Smooth muscle cell (in vitro differentiated cells): Measurements from ENCODE around the gene DNAJC18. TPM values are rescaled to one million over a fixed set of nuclear protein-coding genes. Genes with fewer than 3 reads are reported as not detected.

ENCODE experiments used
- DNase-seq: peaks from one replicate; lab custom pipeline; 2025; ENCODE audit not compliant: unreplicated experiment; lab: John Stamatoyannopoulos, UW
- H2AFZ ChIP-seq: fragments of 200-600 bp; sonication (generic); 2 replicates; pipeline ENCODE4 v1.6.0; 2016; ENCODE audit warnings: antibody characterized with exemption, low read depth, mild to moderate bottlenecking
- H3F3A ChIP-seq: fragments of 200-600 bp; sonication (generic); 2 replicates; pipeline ENCODE4 v1.6.0; 2017; ENCODE audit warnings: antibody characterized with exemption, low read depth
- H3K27ac ChIP-seq: fragments of 200-600 bp; sonication (generic); 2 replicates; pipeline ENCODE4 v1.5.1; 2016; ENCODE audit warnings: low read depth, mild to moderate bottlenecking
- H3K27me3 ChIP-seq: fragments of 200-600 bp; sonication (generic); 2 replicates; pipeline ENCODE4 v1.6.1; 2016; ENCODE audit warnings: low read depth, mild to moderate bottlenecking
- H3K36me3 ChIP-seq: fragments of 200-600 bp; sonication (generic); 2 replicates; pipeline ENCODE4 v1.5.1; 2016; ENCODE audit warnings: low read depth
- H3K4me1 ChIP-seq: fragments of 200-600 bp; sonication (generic); 2 replicates; pipeline ENCODE4 v1.5.1; 2016; ENCODE audit warnings: low read depth
- H3K4me2 ChIP-seq: fragments of 200-600 bp; sonication (generic); 2 replicates; pipeline ENCODE4 v1.6.0; 2016; ENCODE audit warnings: mild to moderate bottlenecking
- H3K4me3 ChIP-seq: fragments of 200-600 bp; sonication (generic); 2 replicates; pipeline ENCODE4 v1.5.1; 2016; ENCODE audit warnings: mild to moderate bottlenecking
- H3K79me2 ChIP-seq: fragments of 200-600 bp; sonication (generic); 2 replicates; pipeline ENCODE4 v1.6.0; 2016; ENCODE audit warnings: low read depth, mild to moderate bottlenecking
- H3K9ac ChIP-seq: fragments of 200-600 bp; sonication (generic); 2 replicates; pipeline ENCODE4 v1.6.0; 2016; ENCODE audit warnings: low read depth
- H3K9me3 ChIP-seq: fragments of 200-600 bp; sonication (generic); replicated peaks from 2 replicates; pipeline ENCODE4 v1.5.1; 2016; ENCODE audit warnings: low read depth
- H4K20me1 ChIP-seq: fragments of 200-600 bp; sonication (generic); 2 replicates; pipeline ENCODE4 v1.6.0; 2016; ENCODE audit warnings: low read depth
- whole genome bisulfite sequencing: methylation state at CpG from one replicate; pipeline ENCODE4 v1.1.7; 2016; ENCODE audit warnings: low lambda C conversion rate; 5-methylcytosine and 5-hydroxymethylcytosine counted together
- polyA plus RNA-seq: library from polyadenylated mRNA; unstranded; fragments of >200 nt; fragmentation: Nextera tagmentation; extraction: Ambion mirVana; gene quantifications from 2 replicates; pipeline ENCODE4 v1.2.1, GENCODE V29; 2016
- total RNA-seq: library from RNA; depleted of rRNA; stranded (reverse); fragments of >200 nt; gene quantifications from 2 replicates; pipeline ENCODE4 v1.2.3, GENCODE V29; 2014
- TF ChIP-seq, protein P1 (sequence below): fragments of 200-600 bp; sonication (generic); IDR thresholded peaks from 2 replicates; pipeline ENCODE4 v1.5.1; 2017; ENCODE audit warnings: borderline replicate concordance, mild to moderate bottlenecking, antibody characterized with exemption; ENCODE audit not compliant: insufficient read depth, poor library complexity, severe bottlenecking

DNAJC18 gene
- total and polyA plus RNA-seq, 2 experiments from 2014 or later: 9.6 to 16.9 TPM

DNA sequence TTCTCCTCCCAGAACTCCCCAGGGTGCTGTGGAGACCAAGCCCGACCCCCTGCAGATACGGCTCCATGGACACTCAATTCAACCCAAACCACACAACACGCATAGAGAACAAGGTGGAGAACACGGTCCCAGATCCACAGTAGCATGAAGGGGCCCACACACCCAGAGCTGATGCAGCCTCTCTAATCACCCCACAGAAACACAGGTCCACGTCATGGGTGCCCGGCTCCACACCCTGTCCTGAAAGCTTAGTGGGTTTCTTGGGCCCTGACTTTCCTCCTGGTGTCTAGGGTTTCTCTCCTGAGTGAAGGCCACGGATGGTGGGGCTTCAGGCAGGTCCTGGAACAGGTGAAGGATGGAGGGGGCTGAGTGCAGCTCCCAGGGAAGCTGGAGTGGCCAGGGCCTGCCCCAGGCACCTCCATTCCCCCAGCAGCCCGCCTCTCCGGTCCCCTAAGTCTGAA is 54.7 kb downstream of the DNAJC18 start:
- Histone ChIP-seq H3K79me2 (no peaks in the 10 kb centered on the region), H3K4me2 (no peak overlapping the region), H3K4me3 (no peak overlapping the region), H3K9ac (no peak overlapping the region), H2AFZ (no peak overlapping the region), H3K27me3 (no peaks in the 10 kb centered on the region), H3K27ac (no peak overlapping the region), H4K20me1 (no peaks in the 10 kb centered on the region), H3K4me1 (peaks cover 3% of the 10 kb centered on the region), H3K36me3 (no peaks in the 10 kb centered on the region), H3F3A (no peaks in the 10 kb centered on the region), H3K9me3 (no peaks in the 10 kb centered on the region)
- TF ChIP-seq, protein P1, sequence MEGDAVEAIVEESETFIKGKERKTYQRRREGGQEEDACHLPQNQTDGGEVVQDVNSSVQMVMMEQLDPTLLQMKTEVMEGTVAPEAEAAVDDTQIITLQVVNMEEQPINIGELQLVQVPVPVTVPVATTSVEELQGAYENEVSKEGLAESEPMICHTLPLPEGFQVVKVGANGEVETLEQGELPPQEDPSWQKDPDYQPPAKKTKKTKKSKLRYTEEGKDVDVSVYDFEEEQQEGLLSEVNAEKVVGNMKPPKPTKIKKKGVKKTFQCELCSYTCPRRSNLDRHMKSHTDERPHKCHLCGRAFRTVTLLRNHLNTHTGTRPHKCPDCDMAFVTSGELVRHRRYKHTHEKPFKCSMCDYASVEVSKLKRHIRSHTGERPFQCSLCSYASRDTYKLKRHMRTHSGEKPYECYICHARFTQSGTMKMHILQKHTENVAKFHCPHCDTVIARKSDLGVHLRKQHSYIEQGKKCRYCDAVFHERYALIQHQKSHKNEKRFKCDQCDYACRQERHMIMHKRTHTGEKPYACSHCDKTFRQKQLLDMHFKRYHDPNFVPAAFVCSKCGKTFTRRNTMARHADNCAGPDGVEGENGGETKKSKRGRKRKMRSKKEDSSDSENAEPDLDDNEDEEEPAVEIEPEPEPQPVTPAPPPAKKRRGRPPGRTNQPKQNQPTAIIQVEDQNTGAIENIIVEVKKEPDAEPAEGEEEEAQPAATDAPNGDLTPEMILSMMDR: no peak
- WGBS: 91% methylated on average over 9 of the region's 9 CpGs
- DNase-seq: no peak

DNA sequence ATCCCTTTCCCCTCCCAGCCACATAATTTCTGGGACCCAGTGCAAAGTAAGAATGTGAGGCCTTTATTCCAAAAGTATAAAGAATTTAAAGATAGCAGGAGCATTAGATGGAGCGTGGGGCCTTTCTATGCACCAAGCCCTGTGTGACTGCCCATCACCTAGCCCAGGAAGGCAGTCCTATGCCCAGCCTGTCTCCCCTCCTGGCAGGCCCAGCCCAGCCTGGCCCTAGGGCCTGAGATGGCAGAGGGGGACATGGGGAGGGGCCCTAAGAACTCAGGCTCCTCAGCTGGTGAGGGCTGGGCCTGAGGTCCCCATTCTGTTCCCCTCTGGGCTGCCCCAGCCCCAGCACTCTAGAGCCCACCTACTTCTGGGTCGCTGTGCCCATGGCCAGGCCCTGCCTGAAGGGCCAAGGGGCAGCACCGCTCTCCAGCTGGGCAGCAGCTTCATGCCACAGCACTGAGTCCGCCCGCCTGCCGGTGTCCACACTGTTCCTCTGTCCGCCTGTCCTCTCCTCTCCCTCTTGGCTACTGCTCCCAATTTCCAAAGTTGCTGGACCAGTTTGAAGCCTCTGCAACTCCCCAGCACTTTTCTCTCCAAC is 55.2 kb downstream of the DNAJC18 start:
- Histone ChIP-seq H3K9me3 (no peaks in the 10 kb centered on the region), H3K79me2 (no peaks in the 10 kb centered on the region), H3K4me1 (peaks cover 3% of the 10 kb centered on the region), H3K27me3 (no peaks in the 10 kb centered on the region), H3K9ac (no peak overlapping the region), H2AFZ (no peak overlapping the region), H3K4me2 (no peak overlapping the region), H3K4me3 (no peak overlapping the region), H3F3A (no peaks in the 10 kb centered on the region), H3K27ac (no peak overlapping the region), H3K36me3 (no peaks in the 10 kb centered on the region), H4K20me1 (no peaks in the 10 kb centered on the region)
- TF ChIP-seq, protein P1: no peak
- WGBS: 85% methylated on average over 7 of the region's 7 CpGs
- DNase-seq: no peak

DNA sequence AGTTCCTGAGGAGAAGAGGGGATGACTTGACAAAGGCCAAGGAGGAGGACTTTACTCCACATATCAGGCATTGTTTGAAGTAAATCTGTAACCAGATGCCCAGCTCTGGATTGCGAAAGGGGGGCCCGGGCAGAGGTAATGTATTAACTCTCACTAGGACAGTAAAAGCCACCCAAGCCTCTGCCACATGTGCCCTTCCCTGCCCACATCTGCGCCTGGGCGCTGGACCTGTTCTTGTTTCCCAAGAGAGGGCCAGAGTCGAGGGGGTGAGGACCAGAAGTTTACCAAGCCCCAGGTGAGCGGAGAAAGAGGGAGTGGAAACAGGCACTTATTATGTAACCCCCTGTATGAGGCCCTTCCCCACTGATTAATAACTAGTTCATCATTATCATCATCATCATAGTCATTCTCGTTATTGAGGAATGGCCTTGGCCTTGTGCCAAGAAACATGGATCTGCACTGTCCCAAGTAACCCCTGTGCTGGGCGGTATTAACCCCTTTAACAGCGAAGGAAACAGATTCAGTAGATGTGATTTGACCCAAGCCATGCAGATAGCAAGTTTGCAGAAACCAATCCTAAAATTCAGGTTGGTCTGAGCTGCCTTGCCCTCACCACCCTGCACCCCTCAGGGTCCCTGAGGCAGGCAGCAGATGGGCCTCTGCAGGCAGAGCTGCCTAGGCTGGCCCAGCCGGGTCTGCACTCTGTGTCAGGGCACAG is 55.9 kb downstream of the DNAJC18 start, which contains the start of gene SLC23A1:
TSS of gene SLC23A1 (minus strand) at position 23 of the 718 bp plus-strand sequence. CDS start 44 bp downstream, outside the sequence.
- Histone ChIP-seq H3K4me2 (no peak within 1 kb of the TSS), H3K27me3 (no peaks in the 10 kb centered on the region), H3K79me2 (no peaks in the 10 kb centered on the region), H3K9ac (no peak within 1 kb of the TSS), H3K36me3 (no peaks in the 10 kb centered on the region), H3K4me1 (peaks cover 3% of the 10 kb centered on the region), H3K27ac (no peak within 1 kb of the TSS), H2AFZ (no peak within 1 kb of the TSS), H3K4me3 (no peak within 1 kb of the TSS), H3K9me3 (no peaks in the 10 kb centered on the region), H4K20me1 (no peaks in the 10 kb centered on the region), H3F3A (no peaks in the 10 kb centered on the region)
- DNase-seq: no peak
- TF ChIP-seq, protein P1: no peak
- 87% methylated on average over 10 of the region's 10 CpGs for WGBS
